ENCODE results near the gene PKD2L2.

GRCh38 chr5:137921931-137922330 lies 32.7 kb downstream of the PKD2L2 start:
- TF ChIP-seq, protein P1, sequence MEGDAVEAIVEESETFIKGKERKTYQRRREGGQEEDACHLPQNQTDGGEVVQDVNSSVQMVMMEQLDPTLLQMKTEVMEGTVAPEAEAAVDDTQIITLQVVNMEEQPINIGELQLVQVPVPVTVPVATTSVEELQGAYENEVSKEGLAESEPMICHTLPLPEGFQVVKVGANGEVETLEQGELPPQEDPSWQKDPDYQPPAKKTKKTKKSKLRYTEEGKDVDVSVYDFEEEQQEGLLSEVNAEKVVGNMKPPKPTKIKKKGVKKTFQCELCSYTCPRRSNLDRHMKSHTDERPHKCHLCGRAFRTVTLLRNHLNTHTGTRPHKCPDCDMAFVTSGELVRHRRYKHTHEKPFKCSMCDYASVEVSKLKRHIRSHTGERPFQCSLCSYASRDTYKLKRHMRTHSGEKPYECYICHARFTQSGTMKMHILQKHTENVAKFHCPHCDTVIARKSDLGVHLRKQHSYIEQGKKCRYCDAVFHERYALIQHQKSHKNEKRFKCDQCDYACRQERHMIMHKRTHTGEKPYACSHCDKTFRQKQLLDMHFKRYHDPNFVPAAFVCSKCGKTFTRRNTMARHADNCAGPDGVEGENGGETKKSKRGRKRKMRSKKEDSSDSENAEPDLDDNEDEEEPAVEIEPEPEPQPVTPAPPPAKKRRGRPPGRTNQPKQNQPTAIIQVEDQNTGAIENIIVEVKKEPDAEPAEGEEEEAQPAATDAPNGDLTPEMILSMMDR (IDR thresholded peaks at IDR 0.05 in 2 of 3, conservative IDR thresholded peaks at IDR 0.05 in 1 of 3; ENCODE audit: control insufficient read depth in 2 of 3, extremely low read depth in 1 of 3, insufficient read depth in 1 of 3, low read depth in 3 of 3, low read length in 3 of 3): no peak
- TF ChIP-seq FOS (IDR thresholded peaks at IDR 0.05; ENCODE audit: borderline replicate concordance, extremely low read depth, insufficient read length) (no peak), ZSCAN29 (IDR thresholded peaks at IDR 0.05) (no peak), ZBTB11 (CRISPR knock-in tag; IDR thresholded peaks at IDR 0.05) (no peak), RAD51 (IDR thresholded peaks at IDR 0.05) (no peak), POLR2A (IDR thresholded peaks at IDR 0.05; ENCODE audit: low read depth, low read length) (no peak), IKZF1 (conservative IDR thresholded peaks at IDR 0.05) (no peak), MYC (IDR thresholded peaks at IDR 0.05; ENCODE audit: insufficient read depth, insufficient read length, insufficient replicate concordance, low read length, severe bottlenecking) (no peak), E2F4 (IDR thresholded peaks at IDR 0.05; ENCODE audit: low read depth, low read length) (no peak)
